HG03571 (cell line): ENCODE measurements around the gene CASP8.
A peak's percentile ranks its signal among the peaks of the same experiment; 100 is the strongest.

Experiments used
- ATAC-seq: cut with Tn5 transposase; IDR thresholded peaks from one replicate; pipeline ENCODE4 v1.9.1; 2021; ENCODE audit not compliant: unreplicated experiment

The CASP8 gene

DNA sequence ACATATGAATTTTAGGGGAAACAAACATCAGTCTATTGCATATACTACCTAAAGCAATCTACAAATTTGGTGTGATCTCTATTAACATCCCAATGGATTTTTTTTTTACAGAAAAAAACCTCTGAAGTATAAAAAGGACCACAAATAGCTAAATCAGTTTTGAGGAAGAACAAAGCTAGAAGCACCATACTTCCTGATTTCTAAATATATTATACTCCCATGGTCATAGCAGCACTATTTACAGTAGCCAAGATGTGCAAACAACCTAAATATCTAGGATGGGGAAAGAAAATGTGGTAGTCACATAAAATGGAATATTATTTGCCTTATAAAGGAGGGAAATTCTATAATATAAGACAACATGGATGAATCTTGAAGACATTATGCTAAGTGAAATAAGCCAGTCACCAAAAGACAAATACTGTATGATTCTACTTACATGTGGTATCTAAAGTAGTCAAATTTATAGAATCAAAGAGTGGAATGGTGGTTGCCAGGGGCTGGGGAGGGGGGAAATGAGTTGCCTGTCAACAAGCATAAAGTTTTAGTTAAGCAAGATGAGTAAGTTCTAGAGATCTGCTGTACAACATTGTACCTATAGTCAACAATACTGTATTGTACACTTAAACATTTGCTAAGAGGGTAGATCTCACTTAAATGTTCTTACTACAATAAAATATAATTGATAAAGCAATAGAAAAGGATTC, 17.6 kb upstream of the CASP8 start:
- no peak for ATAC-seq

DNA sequence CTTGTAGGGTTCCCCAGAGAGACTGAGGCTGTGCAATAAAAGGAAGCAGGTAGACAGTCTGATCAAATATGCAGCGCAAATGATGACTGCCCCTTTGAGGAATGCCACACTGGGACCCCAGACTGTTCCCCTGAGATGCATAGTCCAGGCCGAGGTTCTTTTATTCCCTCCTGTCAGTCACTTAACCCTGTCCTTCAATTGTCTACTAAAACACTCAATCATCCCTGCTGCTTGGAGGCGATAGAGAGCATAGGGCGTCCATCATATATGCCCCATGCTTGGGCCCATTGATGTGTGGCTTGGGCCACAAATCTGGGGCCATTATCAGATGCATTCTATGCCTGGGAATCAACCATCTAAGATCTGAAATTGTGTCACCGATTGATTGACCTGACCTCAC, 15.5 kb upstream of the CASP8 start:
- ATAC-seq: no peak

DNA sequence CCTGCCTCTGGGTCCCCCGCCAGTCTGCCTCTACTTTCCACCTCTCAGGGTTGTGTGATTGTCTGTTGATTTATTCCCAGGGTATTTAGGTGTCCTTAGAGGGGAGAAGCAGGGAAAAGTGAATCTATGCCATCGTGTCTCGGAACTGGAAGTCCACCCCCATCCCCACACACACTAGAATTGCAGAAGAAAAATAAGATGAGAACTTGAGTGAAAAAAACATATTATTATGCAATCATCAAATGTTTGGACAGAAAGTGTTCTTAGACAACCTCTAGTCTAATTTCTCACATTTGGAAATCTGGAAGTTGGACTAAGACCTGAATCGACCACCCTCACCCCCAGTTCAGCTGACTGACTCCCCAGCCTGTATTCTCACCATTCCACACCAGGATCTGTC, 14.1 kb upstream of the CASP8 start:
- ATAC-seq: no peak

DNA sequence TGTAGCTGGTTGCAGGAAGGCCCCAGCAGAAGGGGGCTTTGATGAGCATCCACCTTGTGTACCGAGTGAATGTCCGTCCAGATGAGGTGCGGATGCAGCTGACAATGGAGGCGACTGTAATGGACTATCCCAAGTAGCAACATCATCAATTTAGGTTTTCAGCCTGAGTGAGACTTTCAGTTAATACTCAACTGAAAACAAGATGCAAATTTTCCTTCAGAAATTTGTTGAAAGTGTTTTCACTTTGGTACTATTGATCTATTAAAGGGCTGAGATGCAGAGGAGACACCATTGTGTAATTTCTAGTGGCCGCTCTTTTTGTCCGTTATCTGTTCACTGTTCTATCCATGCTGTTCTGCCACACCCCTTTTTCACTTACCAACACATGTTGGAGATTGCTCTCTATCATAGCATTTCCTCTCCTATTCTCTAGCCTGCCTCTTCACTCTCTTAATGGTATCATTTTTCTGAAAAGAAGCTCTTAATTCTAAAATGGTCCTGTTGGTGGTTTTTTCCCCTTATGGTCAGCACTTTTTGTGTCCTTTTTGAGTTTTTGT, 12.0 kb upstream of the CASP8 start:
- no peak for ATAC-seq

DNA sequence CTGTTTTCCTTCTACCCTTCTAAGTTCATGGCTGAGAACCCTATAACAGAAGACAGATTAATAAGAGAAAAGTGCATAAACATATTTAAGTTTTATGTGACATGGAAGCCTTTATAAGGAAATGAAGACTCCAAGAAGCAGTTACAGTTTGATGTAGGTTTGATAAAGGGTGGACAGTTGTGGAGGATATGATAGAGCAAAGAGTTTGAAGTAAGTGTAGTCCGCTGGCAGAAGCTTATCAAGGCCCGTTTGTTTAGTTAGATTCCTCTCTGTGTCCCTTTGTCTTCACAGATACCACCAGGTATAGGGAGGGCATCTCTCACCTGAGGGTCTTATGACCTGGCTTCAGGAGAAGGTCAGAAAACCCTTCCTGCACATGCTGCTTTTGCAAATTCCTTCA, 10.4 kb upstream of the CASP8 start:
- ATAC-seq: no peak

DNA sequence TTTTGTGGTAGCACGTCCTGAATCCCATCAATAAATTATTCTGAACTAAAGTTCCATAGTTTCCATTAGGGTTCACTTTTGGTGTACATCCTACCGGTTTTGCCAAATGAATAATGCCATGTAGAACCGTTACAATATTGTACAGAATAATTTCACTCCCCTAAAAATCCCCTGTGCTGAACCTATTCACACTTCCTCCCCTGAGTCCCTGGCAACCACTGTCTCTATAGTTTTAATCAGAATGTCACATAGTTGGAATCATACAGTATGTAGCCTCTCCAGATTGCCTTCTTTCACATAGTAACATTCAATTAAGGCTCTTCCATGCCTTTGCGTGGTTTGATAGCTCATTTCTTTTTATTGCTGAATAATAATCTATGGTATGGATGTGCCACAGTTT, 9.6 kb upstream of the CASP8 start:
- ATAC-seq: no peak

DNA sequence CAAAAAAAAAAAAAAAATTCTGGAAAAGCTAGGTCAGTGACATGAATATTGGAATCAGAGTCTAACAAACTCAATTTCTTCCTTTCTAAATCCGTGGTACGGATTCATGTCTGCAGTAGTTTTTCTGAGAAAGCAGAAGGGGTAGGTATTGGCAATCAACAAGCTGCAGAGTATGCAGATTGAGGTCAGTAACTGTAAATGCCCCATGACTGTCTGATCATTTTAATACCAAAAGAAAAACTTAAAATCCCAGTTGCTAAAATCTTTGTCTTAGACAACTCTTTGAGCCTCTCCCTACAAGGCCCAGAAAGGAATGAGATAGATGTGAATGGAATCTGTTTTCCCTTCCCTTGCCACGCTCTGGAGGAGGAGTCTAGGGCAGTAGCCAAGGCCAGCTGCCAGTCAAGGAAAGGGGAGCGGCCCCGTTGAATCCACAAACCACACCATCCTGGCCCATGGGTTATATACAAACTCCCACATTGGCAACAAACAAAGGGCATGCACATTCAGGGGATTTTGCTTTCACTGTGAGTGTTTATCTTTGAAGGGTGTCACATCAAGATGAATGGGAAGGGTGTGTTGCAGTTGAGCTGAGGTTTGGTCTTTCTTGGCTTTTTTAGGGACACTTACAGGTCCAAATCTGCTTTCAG, 6.1 kb upstream of the CASP8 start:
- ATAC-seq: no peak

DNA sequence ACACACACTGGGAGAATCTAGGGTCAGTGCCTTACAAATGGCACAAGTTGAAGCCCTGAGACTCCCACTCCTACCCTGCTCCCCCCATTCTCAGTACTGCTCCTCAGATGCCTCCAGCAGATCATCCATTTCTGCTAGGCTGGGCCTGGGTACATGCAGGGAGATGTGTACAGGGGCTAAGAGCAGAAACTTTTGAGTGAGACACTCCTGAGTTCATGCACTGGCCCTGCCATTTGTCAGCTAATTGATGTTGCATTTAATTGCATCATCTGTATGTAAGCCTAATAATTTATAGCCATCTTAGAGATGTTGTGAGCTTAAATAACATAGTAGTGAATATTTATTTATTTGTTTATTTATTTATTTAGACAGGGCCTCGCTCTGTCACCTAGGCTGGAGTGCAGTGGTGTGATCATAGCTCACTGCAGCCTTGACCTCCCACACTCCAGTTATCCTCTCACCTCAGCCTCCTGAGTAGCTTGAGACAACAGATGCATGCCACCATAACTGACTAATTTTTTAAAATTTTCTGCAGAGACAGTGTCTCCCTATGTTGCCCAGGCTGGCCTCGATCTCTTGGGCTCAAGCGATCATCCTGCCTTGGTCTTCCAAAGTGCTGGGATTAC, 4.8 kb upstream of the CASP8 start:
- ATAC-seq: no peak

DNA sequence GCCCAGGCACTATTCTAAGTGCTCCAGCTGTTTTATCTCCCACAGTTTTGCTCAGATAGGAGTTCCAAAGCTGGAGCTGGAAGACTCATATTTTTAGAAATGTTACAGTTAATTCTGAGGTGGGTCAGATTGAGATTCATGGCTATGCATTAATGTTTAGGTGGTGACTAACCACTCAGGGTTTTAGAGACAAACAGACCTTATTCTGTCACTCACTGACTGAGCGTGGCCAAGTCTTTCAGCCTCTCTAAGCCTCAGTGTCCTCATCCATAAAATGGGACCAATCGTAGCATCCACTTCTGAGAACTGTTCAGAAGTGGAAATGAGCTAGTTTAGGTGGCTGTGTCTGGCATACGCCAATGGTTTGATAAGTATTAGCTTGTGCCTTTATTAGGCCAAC, 4.3 kb upstream of the CASP8 start:
- ATAC-seq: no peak

DNA sequence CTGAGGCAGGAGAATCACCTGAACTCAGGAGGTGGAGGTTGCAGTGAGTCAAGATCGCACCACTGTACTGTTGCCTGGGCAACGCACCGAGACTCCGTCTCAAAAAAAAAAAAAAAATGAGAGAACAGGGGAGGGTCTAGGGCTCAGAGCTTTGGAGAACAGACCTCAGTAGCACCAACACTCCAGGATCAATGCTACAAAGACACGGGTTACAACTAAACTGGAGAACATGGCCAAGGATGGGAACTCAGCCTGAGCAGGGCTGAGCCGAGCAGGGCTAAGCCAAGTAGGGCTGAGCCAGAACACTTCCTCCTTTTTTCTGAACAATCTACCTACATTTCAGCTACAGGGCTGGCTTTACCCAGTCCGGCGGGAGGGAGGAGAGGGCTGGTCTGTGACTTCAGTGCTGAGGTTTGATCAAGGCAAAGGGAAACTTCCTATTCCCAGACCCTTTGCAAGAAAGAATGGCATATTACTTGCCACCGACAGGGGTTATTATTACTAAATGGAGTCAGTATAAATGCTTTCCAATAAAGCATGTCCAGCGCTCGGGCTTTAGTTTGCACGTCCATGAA, 2.9 kb upstream of the CASP8 start:
- peak; percentile 37 for ATAC-seq

DNA sequence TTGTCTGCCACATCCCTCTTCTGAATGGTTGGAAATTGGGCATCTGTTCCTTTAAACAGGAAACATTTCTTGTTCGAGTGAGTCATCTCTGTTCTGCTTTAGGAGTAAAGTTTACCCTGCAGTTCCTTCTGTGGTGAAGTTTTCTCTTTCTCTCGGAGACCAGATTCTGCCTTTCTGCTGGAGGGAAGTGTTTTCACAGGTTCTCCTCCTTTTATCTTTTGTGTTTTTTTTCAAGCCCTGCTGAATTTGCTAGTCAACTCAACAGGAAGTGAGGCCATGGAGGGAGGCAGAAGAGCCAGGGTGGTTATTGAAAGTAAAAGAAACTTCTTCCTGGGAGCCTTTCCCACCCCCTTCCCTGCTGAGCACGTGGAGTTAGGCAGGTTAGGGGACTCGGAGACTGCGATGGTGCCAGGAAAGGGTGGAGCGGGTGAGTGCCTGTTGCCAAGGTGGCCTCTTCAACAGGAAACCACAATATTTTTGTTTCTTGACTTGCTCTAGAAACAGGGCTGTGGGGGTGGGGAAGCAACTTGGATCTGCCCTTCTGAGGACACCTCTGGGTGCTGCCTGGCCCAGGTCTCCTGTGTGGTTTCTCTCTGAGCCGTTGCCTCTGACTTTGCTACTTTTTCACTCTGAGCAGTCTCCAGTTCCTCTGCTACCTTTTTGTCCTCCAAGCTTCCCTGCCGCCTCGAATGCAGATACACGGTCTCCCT, 2.2 kb upstream of the CASP8 start:
- ATAC-seq: peak; percentile 56

DNA sequence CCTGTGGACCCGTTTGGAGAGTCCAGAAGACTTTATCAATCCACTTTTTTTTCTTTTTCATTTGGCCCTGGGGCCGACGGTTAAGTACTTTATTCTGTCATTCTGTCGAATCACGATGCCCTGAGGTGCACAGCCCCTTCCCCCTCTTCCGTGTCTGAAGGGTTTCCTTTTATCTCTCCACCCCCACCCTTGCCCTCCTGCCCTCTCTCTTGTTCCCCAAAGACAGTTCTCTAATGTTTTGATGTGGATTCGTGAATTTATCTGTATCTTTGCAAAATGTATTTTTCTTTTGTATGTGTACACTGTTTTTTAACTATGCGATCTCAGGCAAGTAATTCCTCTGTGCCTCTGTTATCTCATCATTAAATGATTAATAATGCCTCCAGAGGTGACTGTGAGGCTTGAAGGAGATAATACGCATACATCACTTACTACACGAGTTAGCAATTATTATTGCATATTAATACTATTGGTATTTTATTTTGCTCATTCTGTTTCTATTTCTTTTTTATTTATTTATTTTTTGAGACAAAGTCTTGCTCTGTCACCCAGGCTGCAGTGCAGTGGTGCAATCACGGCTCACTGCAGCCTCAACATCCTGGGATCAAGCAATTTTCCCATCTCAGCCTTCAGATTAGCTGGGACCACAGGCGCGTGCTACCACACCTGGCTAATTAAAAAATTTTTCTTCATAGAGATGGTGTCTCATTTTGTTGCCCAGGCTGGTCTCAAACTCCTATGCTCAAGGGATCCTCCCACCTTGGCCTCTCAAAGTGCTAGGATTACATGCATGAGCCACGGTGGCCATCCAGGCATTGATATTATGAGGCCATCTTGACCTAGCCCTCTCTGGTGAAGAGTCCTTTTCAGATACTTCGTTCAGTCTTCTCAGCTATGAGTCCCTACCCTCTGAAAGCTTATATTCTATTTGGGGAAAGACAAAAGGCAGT, 1.4 kb upstream of the CASP8 start:
- no peak for ATAC-seq

DNA sequence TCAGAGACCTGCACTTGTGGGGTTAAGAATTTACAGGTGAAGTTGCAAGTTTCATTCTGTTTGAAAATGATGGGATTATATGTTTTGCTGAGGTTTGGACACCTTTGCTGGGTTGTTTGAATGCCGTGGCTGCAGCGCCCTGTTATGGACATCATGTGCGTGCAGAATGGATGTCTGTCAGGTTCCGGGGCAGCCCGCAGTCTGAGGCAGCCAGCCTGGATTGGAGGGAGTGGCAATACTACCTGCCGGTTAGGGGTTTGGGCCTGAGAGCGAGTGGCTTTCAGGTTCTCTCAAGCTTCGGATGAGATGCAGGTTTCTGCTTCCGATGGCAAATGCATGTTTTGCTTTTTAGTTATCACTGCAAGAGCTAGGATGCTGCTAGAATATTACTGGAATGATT, 1.1 kb downstream of the CASP8 start:
- no peak for ATAC-seq

DNA sequence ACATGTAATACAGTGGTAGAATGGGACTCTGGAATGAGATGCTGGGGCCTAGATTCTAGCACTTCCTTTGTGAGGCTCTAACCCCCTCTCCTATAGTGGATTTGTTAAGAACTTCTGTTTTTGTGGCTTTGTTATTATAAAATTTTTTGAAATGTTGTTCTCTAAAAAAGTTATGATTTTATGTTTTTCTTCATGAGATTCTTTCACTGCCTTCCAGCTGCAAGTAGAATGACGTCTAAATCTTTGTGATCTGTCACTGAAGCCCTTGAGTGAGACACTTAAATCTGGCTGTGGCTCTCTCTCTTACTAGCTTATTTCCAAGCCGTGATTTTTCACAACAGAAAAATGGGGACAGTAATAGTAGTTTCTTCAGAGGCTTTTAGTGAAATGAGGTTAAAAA, 1.6 kb downstream of the CASP8 start:
- ATAC-seq: no peak

DNA sequence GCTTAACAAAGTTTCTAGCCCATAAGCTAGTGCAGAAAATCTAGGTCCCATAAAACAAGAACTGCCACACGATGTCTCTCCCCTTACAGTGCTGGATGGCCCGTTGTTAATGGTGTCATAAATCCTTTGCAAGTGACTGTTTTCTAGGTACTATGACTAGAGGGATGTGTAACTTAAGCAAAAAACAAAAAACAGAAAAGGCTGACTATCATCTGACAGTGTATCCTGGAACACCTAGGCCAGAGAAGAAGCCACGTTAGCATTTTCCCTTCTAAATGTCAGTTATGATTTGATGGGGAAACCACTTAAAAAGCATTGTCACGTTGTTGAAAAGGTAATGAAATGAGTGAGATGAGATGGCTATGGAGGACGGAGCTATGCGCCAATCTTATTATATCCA, 2.4 kb downstream of the CASP8 start:
- no peak for ATAC-seq

DNA sequence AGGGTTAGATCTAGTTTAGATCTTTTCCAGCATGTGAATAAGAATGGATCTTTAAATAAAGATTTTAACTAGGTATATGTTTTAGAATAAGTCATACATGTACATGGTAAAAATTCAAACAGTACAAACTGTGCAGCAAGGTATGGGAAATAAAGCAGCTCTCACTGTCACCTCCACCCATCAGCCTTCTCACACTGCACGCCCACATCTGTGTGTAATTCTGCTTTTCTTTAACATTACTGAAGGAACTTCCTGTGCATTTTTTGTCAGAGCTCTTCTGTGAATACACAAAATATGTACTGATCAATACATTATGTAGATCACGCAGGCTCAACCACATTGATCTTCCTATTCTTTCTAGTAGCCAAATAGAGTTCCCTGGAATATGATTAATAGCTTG, 3.4 kb downstream of the CASP8 start:
- no peak for ATAC-seq

DNA sequence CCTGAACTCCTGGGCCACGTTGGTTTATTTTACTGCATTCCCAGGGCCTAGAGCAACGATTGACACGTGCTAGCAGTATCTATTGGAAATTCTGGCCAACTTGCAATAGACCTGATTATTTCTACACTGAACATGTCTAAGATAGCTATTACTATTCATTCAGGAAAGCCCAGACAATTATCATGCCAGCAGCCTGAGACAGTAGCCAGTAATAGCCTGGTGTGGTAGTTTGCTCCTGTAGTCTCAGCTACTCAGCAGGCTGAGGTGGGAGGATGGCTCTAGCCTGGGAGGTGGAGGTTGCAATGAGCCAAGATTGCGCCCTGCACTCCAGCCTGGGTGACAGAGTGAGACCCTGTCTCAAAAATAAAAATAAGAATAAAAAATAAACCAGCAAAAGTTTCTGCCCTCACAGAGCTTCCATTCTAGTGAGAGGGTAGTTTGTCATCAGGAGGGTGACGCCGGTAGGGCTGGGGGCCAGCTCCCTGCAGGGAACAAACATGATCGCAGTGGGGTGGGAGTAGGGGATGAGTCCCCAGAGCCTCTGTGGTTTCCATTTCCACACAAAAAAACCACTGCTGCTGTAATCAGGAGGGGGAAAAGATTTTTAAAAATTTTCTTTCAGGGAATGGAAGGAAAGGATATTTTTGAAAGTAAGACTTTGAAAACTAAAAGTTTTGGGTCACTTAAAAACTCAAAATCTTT, 4.3 kb downstream of the CASP8 start:
- no peak for ATAC-seq

DNA sequence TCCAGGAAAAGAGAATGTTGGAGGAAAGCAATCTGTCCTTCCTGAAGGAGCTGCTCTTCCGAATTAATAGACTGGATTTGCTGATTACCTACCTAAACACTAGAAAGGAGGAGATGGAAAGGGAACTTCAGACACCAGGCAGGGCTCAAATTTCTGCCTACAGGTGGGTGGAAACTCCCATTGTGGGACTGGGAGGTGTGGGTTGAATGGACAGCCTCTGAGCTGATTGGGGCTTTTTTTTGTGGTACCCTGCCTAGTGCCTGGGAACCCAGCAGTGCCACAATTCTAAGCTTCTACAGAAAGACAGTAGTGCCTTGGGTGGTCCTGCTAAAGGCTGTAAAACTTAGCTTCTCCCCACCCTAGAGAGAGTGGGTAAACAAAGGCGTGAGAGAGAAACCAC, 6.3 kb downstream of the CASP8 start:
- ATAC-seq: no peak

DNA sequence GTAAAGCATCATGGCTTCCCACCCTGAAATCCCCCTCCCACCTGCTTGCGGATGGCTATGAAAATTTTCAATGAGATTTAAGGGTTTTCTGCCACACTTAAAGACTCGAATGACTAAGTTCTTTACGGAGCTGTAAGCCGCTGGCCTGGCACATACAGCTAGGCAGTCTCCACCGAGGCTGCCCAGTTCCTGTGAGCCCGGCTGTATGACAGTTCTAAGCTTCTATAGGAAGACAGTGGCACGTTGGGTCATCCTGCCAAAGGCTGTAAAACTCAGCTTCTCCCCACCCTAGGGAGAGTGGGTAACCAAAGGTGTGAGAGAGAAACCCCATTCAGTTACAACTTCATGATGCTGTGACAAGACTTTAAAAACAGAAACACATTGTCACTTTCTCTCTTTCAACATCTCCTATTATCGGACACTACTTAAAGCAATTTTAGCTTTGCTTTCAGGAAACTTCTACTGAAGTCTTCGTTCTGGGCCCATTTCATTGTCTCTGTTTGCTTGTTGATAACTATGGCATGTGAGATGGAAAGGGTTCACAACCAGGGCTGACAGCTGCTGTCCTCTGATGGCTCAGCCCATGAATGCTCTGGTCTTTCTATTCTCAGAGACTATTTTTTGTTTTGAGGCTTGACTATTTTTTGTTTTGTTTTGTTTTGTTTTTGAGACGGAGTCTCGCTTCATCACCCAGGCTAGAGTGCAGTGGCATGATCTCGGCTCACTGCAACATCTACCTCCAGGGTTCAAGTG, 7.1 kb downstream of the CASP8 start:
- no peak for ATAC-seq
